HG02870 (cell line): ENCODE measurements around the gene CLDN15.
"Not testable (repeated sequence)": the region's sequence is repeated elsewhere in the genome, so short reads cannot be mapped to it uniquely, and the experiment has no call there.

Source experiments
- ATAC-seq: cut with Tn5 transposase; IDR thresholded peaks from one replicate; pipeline ENCODE4 v1.9.1; 2021; ENCODE audit warnings: mild to moderate bottlenecking, moderate library complexity; ENCODE audit not compliant: unreplicated experiment

The CLDN15 gene

DNA sequence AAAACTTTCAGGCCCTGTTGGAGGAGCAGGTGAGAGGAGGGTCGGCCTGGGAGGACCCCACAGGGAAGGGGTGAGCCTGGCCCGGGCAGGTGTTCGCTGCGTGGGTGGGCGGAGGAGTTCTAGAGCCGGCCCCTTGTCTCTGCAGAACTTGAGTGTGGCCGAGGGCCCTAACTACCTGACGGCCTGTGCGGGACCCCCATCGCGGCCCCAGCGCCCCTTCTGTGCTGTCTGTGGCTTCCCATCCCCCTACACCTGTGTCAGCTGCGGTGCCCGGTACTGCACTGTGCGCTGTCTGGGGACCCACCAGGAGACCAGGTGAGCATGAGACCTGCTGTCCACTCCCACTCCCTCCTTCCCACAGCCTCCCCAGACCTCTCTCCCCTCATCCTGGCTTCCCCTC, 14.1 kb downstream of the CLDN15 start:
- no peak for ATAC-seq

DNA sequence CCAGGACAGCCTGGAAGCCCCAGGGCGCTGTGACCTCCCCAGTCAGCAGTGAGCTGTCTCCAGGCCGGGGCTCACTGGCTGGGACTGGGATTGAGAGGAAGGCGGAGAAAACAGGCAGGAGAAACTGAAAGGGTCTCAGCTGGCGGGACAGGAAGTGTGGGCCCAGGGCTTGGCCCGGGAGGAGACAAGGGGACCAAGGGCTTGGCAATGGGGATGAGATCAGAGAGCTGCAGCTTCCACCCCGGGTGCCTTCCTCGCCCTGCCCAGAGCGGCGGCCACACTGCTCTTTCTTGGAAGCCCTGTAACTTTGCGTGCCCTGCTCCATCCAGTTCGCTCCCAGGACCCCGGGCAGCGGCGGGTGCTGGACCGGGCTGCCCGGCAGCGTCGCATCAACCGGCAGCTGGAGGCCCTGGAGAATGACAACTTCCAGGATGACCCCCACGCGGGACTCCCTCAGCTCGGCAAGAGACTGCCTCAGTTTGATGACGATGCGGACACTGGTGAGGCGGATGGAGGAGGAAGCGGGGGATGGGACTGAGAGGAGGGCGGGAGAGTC, 15.2 kb downstream of the CLDN15 start:
- no peak for ATAC-seq

DNA sequence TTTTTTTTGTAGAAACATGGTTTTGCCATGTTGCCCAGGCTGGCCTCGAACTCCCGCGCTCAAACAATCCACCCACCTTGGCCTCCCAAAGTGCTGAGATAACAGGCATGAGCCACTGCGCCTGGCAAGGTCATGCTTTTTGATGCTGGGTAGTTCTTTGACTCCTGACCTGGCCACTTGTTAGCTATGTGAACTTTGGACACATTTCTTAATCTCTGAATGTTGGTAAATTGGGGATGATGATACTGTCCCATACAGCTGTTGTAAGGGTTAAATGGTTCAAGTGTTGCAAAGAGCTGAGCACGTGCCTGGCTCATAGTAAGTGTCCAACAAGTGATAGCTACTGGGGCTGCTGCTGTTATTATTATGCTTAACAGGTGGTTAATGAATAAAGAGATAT, 17.3 kb downstream of the CLDN15 start:
- no peak for ATAC-seq

DNA sequence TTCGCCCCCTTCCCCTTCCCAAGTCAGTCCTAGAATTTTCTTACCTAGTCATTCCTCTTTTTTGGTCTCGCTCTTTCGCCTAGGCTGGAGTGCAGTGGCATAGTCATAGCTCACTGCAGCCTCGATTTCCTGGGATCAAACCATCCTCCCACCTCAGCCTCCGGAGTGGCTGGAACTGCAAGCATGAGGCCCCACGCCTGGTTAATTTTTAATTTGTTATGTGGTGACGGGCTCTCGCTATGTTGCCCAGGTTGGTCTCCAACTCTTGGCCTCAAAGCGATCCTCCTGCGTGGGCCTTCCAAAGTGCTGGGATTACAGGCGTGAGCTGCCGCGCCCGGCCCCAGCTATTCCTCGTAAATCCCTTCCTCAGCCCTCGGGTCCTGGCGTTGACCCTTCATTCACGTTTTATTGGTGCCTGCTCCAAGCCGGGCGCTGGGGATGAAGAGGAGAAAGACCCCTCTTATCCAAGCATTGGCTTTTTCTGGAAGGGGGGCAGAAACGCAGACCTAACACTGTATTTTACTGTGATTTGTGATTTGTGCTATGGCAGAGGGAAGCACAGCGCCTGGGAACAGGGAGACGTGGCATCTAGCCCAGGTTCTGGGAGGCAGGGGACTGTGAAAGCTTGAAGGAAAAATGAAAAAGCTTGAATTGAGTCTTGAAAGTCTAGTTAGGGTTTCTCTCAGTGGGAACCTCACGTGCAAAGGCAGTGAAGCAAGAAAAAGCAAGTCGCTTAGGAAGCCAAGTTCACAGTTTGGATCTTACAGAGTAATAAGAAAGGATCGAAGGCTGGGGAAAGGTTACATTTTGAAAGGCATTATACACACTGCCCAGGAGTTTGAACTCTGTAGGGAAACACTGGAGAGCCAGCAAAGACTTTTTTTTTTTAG, 19.1 kb downstream of the CLDN15 start:
- ATAC-seq, result no peak

DNA sequence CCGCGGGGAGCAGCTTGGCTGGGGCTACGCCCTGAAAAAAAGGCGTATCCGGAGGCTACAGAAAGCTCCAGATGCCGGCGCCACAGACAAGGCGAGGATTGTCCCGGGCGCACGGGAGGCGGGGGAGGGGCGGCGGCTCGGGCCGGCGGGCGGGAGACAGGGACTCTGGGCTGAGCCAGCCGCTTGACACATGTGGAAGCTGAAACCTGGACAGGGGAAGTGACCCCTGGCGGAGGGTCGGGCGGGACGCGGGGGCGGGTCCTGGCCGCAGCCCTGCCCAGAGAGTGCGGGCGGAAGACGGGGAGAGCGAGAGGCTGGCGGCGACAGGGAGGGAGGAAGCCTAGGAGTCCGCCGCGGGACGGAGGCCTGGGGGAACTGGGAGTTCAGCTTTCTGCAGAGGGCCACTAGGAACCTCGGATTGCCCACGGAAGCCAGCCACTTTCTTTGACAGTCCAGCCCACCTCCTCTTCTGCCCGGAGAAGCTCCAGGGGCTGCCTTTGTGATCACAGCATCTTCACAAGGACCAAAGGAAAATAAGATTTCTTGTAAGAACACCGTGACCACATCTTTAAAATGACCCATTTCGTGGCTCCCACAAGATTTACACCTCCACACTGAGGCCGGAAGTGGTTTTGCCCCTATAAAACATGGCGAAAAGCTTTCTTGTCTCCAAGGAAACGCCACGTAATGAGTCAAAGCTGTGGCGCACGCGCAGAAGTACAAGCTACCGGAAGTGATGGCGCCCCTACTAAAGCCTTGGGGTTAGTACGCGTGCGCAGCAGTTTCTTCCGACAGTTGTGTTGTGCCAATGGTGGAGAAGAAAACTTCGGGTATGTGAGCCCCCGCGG, 20.0 kb downstream of the CLDN15 start, which contains the start of the genes PLOD3 and ZNHIT1:
PLOD3 (minus strand) TSS at position 194 of the 848 bp plus-strand sequence. CDS start 307 bp downstream, outside the sequence.
ZNHIT1 (plus strand) TSS at position 778 of the 848 bp plus-strand sequence; CDS start at position 809, 31 bp downstream.
- peak; percentile 65 for ATAC-seq

DNA sequence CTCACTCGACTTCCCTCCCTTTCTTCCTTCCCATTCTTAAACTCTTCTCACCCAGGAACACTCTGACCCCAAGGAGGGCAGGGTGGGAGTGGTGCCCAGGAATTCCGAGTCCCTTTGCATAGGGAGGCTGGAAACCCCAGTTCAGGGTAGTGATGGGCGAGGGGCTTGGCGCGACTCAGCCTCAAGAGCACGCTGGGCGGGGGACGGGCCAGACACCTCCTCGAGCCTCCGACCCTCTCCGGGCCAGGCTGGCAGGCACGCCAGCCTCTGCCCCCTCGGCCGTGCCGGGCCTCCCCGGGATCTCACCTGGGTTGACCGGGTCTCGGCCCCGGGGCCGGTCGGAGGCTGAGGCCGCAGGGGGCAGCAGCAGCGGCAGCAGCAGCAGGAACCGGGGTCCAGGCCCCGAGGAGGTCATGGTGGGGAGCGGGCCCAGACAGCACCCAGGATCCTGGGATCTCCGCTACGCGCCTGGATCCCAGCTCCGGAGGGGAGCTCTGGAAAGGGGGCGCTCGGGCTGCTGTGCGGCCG, 20.7 kb downstream of the CLDN15 start:
- peak; percentile 11 for ATAC-seq

DNA sequence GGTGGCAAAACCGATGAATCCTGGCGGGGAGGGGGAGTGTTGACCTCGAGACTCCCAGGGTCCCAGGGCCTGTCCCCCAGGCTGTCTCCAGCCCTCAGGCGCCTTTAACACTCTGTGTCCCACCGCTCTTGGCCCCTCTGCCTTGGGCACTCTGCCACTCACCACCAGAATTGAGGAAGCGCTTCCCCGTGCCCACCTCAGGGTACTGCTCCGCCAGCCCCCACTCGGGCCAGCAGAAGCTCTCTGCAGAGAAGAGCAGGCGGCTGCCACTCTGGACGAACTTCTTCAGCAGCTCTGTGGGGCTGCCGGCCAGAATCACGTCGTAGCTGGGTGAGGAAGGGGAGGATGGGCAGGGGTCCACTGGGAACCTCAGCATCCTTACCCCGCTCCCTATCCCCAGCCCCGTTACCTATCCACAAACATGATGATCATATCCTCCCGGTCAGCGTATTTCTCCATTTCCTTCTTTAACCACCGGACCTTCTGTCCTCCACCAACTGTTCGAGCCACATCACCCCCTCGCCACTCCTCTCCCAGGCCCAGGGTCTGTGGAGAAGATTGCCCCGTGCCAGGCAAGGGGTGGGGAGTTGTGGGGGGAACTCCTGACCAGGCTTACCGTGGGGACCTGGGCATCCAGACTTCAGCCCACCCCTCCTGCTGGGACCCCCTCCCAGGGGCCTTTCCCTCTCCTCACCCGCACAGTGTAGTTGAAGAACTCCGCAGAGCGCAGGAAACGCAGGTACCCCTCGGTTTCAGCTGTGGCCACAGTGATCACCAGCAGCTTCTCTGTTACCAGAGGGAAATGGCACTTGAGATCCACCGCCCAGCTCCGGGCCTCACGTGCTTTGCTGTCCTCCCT, 21.4 kb downstream of the CLDN15 start:
- ATAC-seq, result no peak

DNA sequence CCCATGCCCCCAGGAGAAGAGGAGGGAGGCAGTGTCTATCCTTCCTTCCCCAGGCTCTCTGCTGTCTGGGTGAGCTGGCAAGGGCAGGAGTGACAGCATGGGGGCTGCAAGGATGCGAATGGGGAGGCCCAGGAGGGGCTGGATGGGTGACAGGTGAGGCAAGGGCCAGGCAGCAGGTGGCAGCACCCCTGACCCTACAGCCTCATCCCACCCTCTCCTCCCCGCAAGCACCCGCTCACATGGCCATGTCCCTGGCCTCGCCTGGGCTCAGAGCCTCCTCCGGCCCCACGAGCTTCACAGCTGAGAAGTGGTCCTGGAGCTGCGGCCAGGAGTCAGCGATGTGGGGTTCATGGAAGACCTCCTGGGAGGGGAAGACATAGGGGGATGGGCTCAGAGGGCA, 25.6 kb downstream of the CLDN15 start:
- ATAC-seq, result no peak

DNA sequence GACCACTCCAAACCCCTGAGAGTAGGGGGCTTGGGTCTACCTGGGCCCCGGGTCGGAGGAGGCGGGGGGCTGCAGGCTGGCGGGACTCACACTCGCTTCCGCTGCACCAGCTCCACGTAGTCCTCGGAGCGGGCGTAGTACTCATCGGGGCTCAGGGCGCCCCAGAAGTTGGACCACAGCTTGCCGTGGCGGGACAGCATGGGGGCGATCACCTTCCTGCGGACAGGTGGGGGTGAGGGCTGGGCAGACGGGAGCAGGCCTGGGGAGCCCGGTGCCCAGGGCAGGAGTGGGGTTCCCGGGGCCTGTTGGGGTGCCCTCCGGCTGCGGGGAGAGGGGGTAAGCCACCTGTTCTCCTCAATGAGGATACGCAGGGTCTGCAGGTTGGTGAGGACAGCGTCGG, 26.1 kb downstream of the CLDN15 start:
- no peak for ATAC-seq

DNA sequence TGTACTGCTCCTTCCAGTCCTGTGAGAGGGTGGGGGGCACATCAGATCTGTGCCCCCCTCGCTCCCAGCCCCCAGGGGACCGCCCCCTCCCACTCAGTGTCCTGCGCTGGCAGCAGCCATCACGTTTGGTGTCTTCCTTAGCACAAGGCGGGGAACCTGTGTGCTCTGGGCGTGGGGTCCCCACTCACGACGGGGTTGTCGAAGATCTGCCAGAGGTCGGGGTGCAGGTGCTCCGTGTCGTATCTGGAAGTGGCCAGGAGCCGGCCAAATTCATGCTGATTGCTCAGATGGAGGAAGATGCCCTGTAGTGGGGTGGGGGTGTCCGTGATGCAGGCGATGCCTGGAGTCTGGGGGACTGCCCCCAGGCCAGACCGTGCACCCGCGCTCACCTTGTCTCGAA, 27.5 kb downstream of the CLDN15 start:
- ATAC-seq, result no peak

DNA sequence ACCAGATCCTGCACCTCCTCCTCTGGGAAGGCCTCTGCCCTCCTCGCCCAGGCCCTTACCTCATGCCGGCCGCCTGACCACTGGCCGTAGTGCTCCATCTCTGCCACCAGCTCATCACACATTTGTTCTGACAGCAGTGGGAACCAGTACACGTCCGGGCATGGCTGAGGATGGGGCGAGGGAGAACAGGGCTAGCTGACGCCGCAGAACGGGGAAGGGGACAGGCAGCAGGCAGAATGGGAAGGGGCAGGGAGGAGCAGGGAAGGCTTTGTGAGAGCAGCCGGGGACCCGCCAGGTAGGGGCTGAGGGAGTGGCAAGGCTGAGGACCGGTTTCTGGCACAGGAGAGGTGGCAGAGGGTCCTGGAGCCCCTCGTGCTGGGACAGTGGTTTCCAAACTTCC, 28.8 kb downstream of the CLDN15 start:
- no peak for ATAC-seq

DNA sequence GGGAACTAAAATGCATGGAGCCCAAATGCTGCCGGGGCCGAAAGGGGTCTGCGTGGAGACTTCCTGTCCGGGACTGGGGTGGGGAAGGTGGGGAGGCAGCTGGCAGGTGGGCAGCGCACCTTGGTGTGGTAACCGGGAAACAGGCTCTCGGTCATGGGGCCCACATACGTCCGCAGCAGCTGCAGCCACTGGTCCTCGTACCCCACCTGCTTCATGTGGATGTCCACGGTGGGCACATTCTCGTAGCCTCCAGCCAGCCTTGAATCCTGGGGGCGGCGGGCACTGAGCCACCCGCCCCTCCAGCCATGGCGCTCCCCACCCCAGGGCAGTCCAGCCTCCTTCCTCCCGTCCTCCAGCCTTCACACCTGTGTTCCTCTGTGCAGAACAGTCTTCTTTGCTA, 30.1 kb downstream of the CLDN15 start:
- ATAC-seq, result no peak

DNA sequence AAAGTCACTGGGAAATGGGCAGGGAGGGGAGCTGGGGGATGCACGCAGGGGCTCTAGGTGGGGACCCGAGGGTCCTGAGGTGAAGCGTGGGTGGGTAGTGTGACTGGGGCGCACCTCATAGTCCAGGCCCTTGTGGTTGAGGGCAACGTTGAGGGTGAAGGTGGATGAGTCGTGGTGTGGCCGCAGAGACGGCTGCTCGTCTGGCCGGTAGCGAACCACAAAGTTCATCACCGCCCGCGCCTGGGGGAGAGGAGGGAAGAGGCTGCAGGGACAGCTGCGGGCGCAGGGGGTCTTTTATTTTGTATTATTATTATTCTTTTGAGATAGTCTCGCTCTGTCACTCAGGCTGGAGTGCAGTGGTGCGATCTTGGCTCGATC, 30.9 kb downstream of the CLDN15 start:
- no peak for ATAC-seq

DNA sequence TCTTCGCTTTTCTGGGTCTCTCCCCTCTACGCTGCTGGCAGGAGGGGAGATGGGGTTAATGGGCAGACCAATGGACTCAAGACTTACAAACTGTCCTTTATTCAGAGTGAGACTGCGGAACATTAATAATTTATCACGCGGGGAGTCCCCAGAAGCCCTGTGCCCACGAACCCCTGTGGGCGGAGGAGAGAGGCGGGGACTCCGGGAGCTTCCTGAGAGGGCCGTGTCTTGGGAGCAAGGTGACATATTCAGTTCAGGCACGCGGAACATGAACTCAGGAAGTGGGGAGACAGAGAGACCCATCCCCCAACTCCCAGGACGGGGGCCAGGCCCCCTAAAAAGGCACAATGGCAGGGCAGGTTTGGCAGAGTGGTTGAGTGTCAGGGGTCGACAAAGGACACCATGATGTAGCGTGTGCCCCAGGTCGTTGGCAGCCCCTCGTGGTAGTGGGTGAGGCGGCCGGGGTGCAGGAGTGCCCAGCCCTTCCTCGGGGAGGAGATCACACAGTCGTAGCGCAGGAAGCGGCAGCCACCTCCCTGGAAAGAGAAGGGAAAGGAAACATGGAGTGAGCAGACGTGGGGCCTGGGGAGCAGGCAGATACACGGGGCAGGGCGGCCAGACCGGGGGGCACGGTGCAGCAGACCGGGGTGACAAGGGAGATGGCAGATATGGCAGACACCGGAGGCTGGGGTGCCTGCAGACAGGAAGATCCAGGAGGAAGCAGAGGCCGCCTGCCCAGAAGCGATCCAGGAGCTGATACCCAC, 31.5 kb downstream of the CLDN15 start:
- ATAC-seq, result no peak

DNA sequence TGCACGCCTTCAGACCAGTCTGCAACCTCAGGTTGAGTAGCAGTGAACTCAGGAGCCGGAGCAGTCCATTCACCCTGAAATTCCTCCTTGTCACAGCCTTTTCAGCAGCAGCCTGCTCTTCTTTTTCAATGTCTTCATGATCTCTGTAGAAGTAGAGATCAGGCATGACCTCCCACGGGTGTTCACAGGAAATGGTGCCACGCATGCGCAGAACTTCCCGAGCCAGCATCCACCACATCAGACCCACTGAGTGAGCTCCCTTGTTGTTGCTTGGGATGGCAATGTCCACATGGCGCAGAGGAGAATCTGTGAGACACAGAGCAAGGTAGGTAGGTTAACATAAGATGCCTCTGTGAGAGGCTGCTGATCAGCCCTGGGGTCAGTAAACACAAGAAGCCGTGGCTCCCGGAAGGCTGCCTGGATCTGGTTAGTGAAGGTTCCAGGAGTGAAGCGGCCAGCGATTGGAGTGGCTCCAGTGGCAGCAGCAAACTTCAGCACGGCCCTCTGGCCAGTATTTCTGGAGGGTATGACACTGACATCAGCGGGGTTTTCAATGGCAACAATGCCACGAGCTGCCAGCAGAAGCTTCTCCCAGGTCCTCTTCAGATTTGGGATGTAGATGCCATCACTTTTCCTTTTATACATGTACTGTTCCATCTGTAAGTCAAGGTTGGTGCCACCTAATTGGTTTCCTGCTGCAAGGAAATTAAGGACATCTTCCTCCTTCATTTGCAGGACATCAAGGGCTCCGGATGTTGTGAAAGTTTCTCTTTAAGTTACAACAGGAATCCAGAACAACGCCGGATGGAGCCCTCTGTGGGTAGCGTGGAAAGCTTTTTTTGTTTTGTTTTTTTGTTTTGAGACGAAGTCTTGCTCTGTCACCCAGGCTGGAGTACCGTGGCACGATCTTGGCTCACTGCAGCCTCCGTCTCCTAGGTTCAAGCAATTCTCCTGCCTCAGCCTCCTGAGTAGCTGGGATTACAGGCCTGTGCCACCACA, 33.6 kb downstream of the CLDN15 start:
- not testable (repeated sequence) for ATAC-seq

DNA sequence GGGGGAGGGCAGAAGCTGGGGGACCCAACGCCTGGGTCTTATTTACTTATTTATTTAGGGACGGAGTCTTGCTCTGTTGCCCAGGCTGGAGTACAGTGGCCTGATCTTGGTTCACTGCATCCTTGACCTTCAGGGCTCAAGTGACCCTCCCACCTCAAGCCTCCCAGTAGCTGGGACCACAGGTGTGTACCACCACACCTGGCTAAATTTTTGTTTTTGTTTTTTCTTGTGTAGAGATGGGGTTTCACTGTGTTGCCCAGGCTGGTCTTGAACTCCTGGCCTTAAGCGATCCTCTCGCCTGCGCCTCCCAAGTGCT, 35.0 kb downstream of the CLDN15 start:
- no peak for ATAC-seq

DNA sequence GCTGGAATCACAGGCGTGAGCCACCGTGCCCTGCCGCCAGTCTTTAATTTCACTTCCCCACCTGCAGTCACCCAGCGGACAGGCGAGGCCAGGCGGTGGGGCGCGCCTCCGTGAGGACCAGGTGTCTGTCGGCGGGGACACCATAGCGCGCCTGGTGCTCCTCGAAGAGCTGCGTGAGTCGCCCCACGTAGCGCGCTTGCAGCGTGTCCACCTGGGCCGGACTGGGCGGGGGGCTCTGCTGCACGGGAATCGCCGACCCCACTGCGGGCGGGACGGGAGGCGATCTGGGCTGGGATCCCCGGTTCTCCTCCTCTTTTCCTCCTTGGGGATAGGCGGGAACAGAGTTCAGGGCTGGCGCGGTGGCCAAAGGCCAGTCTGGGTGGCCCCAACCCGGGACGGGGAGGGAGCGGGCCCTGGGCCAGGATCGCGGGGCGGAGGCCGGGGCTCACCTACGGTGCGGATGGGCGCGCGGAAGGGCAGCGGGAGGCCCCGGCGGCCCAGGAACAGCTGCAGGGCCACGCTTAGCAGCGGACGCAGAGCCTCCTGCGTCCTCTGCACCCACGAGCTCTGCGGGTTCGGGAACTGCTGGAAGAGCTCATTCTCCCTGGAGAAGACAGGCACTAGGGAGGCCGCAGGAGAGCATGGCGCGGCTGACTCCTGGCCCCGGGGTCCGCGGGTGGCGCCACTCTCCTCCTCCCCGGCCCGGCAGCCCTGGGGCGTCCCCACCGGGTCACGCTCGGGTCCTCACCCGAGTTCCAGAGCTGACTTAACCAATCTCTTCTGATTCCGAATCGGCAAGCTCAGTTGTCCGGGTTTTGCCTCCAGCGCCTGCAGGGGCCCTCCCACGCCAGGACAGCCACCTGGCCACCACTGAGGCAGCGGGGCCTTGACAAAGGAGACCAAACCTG, 35.7 kb downstream of the CLDN15 start:
- no peak for ATAC-seq
